Esophagus squamous epithelium (tissue), 5 donors: Measurements from ENCODE around the gene UGT3A2. TPM values are rescaled to one million over a fixed set of nuclear protein-coding genes. Genes with fewer than 3 reads are reported as not detected.

ENCODE experiments used
- DNase-seq: peaks from one replicate; lab custom pipeline; 2025; lab: John Stamatoyannopoulos, UW
- H3K27ac ChIP-seq, 4 donors: fragments of 200-600 bp; sonication (generic); one replicate each; pipeline ENCODE4 v1.5.1; 2016 to 2019; ENCODE audit warnings: mild to moderate bottlenecking in 1 of 4
- H3K27me3 ChIP-seq, 4 donors: fragments of 200-600 bp; sonication (generic); 1 replicate in 3 of 4; 2 replicates in 1 of 4; pipeline versions ENCODE4 v1.5.1 to v1.6.0; 2017 to 2021; ENCODE audit warnings: antibody characterized with exemption in 1 of 4
- H3K36me3 ChIP-seq, 3 donors: fragments of 200-600 bp; sonication (generic); one replicate each; pipeline ENCODE4 v1.5.1; 2016 to 2019
- H3K4me1 ChIP-seq, 3 donors: fragments of 200-600 bp; sonication (generic); one replicate each; pipeline ENCODE4 v1.5.1; 2017 to 2019
- H3K4me3 ChIP-seq, 4 donors: fragments of 200-600 bp; sonication (generic); 1 replicate in 3 of 4; 2 replicates in 1 of 4; pipeline ENCODE4 v1.5.1; 2016 to 2019; ENCODE audit warnings: mild to moderate bottlenecking in 2 of 4, moderate library complexity in 1 of 4
- H3K9me3 ChIP-seq, 3 donors: fragments of 200-600 bp; sonication (generic); one replicate each; pipeline ENCODE4 v1.5.1; 2016 to 2019
- POLR2A ChIP-seq, 4 donors: fragments of 450-650 bp; IDR thresholded peaks; one replicate each; pipeline ENCODE4 v1.6.1; 2017; ENCODE audit warnings: antibody characterized with exemption in 4 of 4, mild to moderate bottlenecking in 4 of 4, moderate library complexity in 3 of 4
- WGBS, 2 donors: methylation state at CpG; one replicate each; pipeline ENCODE4 v1.1.5; 2018; 5-methylcytosine and 5-hydroxymethylcytosine counted together
- intact Hi-C: fragments of 100-400 bp; cut with DNase I; formaldehyde crosslinking; loops from one replicate; pipeline ENCODE4 v1.15.0; 2022
- small RNA-seq, 4 donors: library from RNA; depleted of rRNA; stranded (forward); fragments of <200 nt; gene quantifications; one replicate each; pipeline ENCODE3, GENCODE V24; 2016
- total RNA-seq, 4 donors: library from RNA; depleted of rRNA; stranded (reverse); fragments of >200 nt; gene quantifications; one replicate each; pipeline ENCODE4 v1.1.0, GENCODE V29; 2016
- TF ChIP-seq, protein P1 (sequence below), 6 experiments: fragments of 450-650 bp in 4 of 6; fragments of 200-600 bp in 2 of 6; sonication (generic) in 2 of 6; IDR thresholded peaks; one replicate each; pipeline ENCODE4 v1.5.1; 2016 to 2019; ENCODE audit warnings: antibody characterized with exemption in 6 of 6, mild to moderate bottlenecking in 4 of 6, moderate library complexity in 4 of 6
- donor health status: DM: yes; HTN: yes; CAD: no.

The UGT3A2 gene
- total RNA-seq, 4 donors from 2014 or later: not detected

DNA sequence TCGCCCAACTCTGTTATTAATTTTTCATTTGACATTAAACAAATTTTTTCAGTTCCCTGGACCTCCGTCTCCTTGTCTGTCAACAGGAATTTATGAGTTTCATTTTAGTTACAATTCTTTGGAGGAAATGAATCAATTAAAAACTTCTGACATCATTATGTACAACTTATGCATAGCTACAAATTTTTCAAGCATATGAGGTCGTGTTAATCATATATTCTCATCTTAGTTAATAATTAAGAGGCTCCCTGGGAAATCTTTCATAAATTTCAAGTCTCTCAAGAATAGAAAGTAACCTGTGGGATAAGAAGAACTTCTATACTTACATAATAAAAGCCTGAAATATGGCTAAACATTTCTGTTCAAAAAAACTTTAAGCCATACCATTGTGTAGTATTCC is 78.9 kb downstream of the UGT3A2 start:
- H3K27ac ChIP-seq: no peak overlapping the region
- no peak for DNase-seq
- H3K4me3 ChIP-seq: no peak overlapping the region
- 37 to 49% methylated on average over 3 of the region's 3 CpGs for WGBS, 2 donors
- H3K36me3 ChIP-seq: no peaks in the 10 kb centered on the region
- H3K27me3 ChIP-seq: peaks cover 0 to 21% (median 0%) of the 10 kb centered on the region in 4 donors
- no peaks in the 10 kb centered on the region for H3K9me3 ChIP-seq
- H3K4me1 ChIP-seq: no peaks in the 10 kb centered on the region
- TF ChIP-seq, protein P1, sequence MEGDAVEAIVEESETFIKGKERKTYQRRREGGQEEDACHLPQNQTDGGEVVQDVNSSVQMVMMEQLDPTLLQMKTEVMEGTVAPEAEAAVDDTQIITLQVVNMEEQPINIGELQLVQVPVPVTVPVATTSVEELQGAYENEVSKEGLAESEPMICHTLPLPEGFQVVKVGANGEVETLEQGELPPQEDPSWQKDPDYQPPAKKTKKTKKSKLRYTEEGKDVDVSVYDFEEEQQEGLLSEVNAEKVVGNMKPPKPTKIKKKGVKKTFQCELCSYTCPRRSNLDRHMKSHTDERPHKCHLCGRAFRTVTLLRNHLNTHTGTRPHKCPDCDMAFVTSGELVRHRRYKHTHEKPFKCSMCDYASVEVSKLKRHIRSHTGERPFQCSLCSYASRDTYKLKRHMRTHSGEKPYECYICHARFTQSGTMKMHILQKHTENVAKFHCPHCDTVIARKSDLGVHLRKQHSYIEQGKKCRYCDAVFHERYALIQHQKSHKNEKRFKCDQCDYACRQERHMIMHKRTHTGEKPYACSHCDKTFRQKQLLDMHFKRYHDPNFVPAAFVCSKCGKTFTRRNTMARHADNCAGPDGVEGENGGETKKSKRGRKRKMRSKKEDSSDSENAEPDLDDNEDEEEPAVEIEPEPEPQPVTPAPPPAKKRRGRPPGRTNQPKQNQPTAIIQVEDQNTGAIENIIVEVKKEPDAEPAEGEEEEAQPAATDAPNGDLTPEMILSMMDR (IDR thresholded peaks at IDR 0.05): no peak
- no peak for TF ChIP-seq POLR2A (IDR thresholded peaks at IDR 0.05)
- intact Hi-C loops: no loop called here

Small RNA genes within 50 kb of the gene (small RNA-seq; reads per million reads assigned to genes)
- 0 reads per million in 4 donors for gene AC016612.1

Other genes starting within 250 kb of the UGT3A2 start
- gene IL7R, start 210.0 kb downstream of the UGT3A2 start, total RNA-seq: 10 to 100 TPM in 3 of 4 donors, 1 to 10 TPM in 1; 4.4 to 19.1 (median 11.1) TPM
- not detected for gene CAPSL, start 128.3 kb downstream of the UGT3A2 start, total RNA-seq
- gene UGT3A1, start 75.5 kb downstream of the UGT3A2 start, total RNA-seq: under 1 TPM in 1 of 4 donors, not detected in 3; 0.11 TPM
- gene LMBRD2, start 85.0 kb upstream of the UGT3A2 start, total RNA-seq: 10 to 100 TPM in 1 of 4 donors, 1 to 10 TPM in 3; 6.9 to 23.2 (median 8.8) TPM
- 10 to 100 TPM; 10.3 to 41.5 (median 23.6) TPM for gene SKP2, start 85.2 kb upstream of the UGT3A2 start, total RNA-seq
- 10 to 100 TPM in 3 of 4 donors, 1 to 10 TPM in 1; 9.0 to 19.6 (median 15.4) TPM for gene NADK2, start 175.0 kb upstream of the UGT3A2 start, total RNA-seq
- gene RANBP3L, start 235.0 kb upstream of the UGT3A2 start, total RNA-seq: under 1 TPM in 3 of 4 donors, not detected in 1; 0.30 to 0.57 (median 0.56) TPM